Measurements from ENCODE around the gene TUBB2A.
A peak's percentile ranks its signal among the peaks of the same experiment; 100 is the strongest.

The TUBB2A gene

DNA sequence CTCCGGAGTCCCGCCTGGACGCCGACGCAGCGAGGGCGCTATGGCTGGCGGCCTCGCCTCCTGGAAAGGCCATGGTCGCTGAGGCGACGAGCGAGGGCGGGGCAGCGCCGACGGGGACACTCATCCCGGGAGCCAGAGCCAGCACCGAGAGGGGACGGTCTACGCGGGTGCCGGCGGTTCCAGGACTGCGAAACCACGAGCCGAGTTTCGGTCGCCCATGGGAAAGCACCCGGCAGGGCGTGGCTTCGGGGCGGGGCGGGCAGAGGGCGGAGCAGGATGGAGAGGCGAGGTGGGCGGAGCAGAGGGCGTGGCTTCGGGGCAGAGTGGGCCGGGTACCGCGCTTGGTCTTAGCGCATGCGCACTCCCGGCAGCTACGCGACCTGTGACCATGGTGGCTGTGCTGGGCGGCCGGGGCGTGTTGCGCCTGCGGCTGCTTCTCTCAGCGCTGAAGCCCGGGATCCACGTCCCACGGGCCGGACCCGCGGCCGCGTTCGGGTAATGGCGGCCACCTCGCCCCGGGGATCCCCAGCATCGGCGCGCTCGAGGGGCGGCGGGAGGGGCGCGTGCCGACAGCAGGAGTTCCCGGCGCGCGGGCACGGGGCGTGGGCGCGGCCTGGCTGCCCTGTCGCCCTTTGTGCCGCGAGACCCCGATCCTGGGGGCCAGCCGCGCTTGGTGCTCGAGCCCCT, 38.8 kb downstream of the TUBB2A start, which contains the start of gene BPHL:
TSS of gene BPHL (plus strand) at position 359 of the 687 bp plus-strand sequence. CDS start at position 389, 30 bp downstream.
- peak; percentile 100 for DNase-seq

DNA sequence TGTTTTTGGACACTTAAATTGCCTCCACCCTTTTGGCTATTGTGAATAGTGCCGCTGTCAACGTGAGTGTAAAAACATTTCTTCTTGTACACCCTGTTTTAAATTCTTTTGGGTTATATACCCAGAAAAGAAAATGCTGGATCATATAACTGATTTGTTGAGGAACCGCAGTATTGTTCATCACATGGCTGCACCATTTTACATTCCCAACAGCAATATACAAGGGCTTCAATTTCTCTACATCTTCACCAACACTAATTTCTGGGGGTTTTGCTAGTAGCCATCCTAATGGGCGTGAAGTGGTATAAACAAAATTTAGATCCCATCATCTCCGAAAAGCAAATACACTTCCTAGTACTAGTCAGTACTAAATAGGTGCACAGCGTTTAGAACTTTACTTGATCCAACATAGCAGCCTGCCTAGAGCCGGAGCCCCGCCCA, 39.4 kb downstream of the TUBB2A start:
- no peak for DNase-seq

DNA sequence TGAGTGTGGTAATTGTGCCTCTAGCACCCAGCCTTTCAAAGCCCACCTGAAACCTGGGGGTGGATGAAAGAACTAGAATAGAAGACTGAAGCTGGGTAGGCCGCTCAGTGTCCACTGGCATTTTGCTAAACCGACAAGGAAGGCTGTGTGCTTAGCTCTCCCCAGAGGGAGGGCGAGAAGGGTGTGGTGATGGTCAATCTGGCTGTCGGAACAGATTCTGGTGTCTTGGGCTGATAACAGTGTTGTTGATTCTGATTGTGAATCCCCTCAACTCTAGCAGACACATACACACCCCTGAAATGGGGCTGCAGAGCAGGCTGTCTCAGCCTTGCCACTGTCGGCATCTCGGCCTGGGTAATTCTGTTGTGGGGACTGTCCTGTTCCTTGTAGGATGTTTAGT, 43.0 kb downstream of the TUBB2A start:
- no peak for DNase-seq

DNA sequence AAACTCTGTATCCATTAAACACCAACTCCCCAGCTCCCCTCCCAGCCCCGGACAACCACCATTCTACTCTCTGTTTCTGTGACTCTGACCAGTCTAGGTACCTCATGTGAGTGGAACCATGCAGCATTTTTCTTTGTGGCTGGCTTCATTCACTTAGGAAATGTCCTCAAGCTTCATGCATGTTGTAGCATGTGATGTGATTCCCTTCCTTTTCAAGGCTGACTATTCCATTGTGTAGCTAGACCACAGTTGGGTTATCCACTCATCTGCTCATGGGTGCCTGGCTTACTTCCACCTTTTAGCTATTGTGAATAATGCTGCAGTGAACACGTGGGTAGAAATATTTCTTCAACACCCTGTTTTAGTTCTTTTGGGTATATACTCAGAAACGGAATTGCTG, 47.6 kb downstream of the TUBB2A start:
- DNase-seq, result no peak

DNA sequence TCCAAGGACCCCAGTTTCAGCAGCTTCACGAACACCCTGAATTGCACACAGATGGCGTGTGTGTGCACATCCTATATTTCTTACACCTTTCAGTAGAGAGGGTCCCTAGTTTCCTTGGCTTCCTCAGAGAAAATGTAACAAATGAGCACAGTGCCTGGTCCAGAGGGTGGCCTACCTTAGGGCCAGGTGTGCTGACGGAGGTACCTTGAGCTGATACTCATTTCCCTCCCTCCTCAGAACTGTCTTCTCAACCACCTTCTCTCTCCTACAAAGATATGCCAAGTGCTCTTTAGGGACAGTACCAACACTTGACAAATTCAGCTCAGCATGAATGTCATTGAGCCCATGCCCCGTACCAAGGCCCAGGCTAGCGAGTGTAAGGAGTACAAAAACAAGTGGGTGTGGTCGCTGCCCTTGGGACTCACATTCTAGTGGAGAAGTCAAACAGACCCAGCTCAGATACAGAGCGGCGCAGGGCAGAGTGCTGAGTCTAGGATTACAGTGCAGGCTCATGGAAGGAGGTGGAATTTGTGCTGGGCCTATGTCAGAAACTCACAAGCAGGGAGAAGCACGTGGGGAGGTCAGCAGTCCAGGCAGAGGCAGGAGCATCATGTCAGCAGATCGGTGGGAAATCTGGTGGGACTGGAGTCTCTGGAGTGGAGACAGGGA, 48.5 kb downstream of the TUBB2A start:
- DNase-seq, result no peak

All from T-helper 9 cell (primary cell).